ENCODE data around the gene TRMU. TPM values are rescaled to one million over a fixed set of nuclear protein-coding genes. Genes with fewer than 3 reads are reported as not detected.

Gene TRMU
- total RNA-seq, 1 donor from 2014 or later = 38.2 TPM

DNA sequence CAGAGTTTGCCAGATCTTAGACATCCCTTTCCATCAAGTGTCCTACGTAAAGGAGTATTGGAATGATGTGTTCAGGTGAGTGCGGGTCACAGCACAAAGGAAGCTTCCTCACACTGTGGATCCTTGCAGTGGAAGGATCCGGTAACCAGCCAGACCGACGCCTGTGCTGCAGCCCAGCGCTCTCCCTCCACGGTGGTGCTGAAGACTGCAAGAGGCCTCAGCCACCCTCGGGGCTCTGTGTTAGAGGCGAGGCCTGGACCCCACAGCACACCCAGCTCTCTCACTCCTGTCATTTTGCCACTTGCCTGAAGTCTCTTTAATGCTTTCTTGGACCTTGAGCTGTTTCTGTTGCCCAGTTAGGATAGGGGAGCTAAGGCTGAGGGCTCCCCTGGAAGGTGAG, 2.4 kb downstream of the TRMU start:
- no peak overlapping the region for H3K27ac Mint-ChIP-seq (ENCODE audit: unreplicated experiment)
- H3K4me1 Mint-ChIP-seq (ENCODE audit: unreplicated experiment) = peaks cover 14% of the 10 kb centered on the region
- H3K4me3 Mint-ChIP-seq (ENCODE audit: unreplicated experiment) = no peak overlapping the region
- no peak for DNase-seq (ENCODE audit: extremely low spot score, unreplicated experiment)
- H3K9me3 Mint-ChIP-seq (ENCODE audit: unreplicated experiment) = no peaks in the 10 kb centered on the region
- TF ChIP-seq CTCF (IDR thresholded peaks at IDR 0.05) = no peak
- no peaks in the 10 kb centered on the region for H3K27me3 Mint-ChIP-seq (ENCODE audit: unreplicated experiment)
- H3K36me3 Mint-ChIP-seq (ENCODE audit: unreplicated experiment) = peaks cover 27% of the 10 kb centered on the region

DNA sequence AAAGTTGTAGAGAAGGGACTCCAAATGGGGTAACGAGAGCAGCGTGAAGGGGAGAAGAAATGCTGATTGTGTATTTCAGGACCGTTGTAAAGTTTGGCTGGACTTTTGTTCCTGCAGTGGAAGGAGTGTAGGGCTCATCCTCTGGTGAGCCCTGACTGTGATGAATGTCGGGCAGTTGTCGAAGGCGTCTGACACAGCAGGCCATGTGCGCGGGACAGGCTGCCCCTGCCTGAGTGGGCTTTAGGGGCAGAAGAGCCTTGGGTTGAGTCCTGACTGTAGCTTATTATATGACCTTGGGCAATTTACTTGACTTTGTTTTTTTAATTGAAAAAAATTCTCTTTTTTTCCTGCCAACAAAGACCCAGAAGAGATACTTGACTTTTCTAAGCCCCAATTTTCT, 3.1 kb downstream of the TRMU start:
- H3K4me3 Mint-ChIP-seq (ENCODE audit: unreplicated experiment) = no peak overlapping the region
- no peaks in the 10 kb centered on the region for H3K9me3 Mint-ChIP-seq (ENCODE audit: unreplicated experiment)
- peaks cover 14% of the 10 kb centered on the region for H3K4me1 Mint-ChIP-seq (ENCODE audit: unreplicated experiment)
- H3K27me3 Mint-ChIP-seq (ENCODE audit: unreplicated experiment) = no peaks in the 10 kb centered on the region
- no peak for DNase-seq (ENCODE audit: extremely low spot score, unreplicated experiment)
- H3K27ac Mint-ChIP-seq (ENCODE audit: unreplicated experiment) = no peak overlapping the region
- TF ChIP-seq CTCF (IDR thresholded peaks at IDR 0.05) = no peak
- H3K36me3 Mint-ChIP-seq (ENCODE audit: unreplicated experiment) = peaks cover 31% of the 10 kb centered on the region

GRCh38 chr22:46339956-46340355, 4.4 kb downstream of the TRMU start:
- Mint-ChIP-seq H3K36me3 (ENCODE audit: unreplicated experiment) (peaks cover 37% of the 10 kb centered on the region), H3K27ac (ENCODE audit: unreplicated experiment) (no peak overlapping the region), H3K4me3 (ENCODE audit: unreplicated experiment) (no peak overlapping the region), H3K9me3 (ENCODE audit: unreplicated experiment) (no peaks in the 10 kb centered on the region), H3K27me3 (ENCODE audit: unreplicated experiment) (no peaks in the 10 kb centered on the region), H3K4me1 (ENCODE audit: unreplicated experiment) (peaks cover 11% of the 10 kb centered on the region)
- DNase-seq (ENCODE audit: extremely low spot score, unreplicated experiment) = no peak
- TF ChIP-seq CTCF (IDR thresholded peaks at IDR 0.05) = no peak

GRCh38 chr22:46340676-46341075, 5.2 kb downstream of the TRMU start:
- Mint-ChIP-seq H3K36me3 (ENCODE audit: unreplicated experiment) (peaks cover 39% of the 10 kb centered on the region), H3K27me3 (ENCODE audit: unreplicated experiment) (no peaks in the 10 kb centered on the region), H3K4me1 (ENCODE audit: unreplicated experiment) (peaks cover 9% of the 10 kb centered on the region), H3K4me3 (ENCODE audit: unreplicated experiment) (no peak overlapping the region), H3K9me3 (ENCODE audit: unreplicated experiment) (no peaks in the 10 kb centered on the region), H3K27ac (ENCODE audit: unreplicated experiment) (no peak overlapping the region)
- no peak for TF ChIP-seq CTCF (IDR thresholded peaks at IDR 0.05)
- DNase-seq (ENCODE audit: extremely low spot score, unreplicated experiment) = no peak

GRCh38 chr22:46346680-46347405, 11.3 kb downstream of the TRMU start:
- no peak overlapping the region for H3K27ac Mint-ChIP-seq (ENCODE audit: unreplicated experiment)
- no peaks in the 10 kb centered on the region for H3K9me3 Mint-ChIP-seq (ENCODE audit: unreplicated experiment)
- no peaks in the 10 kb centered on the region for H3K27me3 Mint-ChIP-seq (ENCODE audit: unreplicated experiment)
- no peak for DNase-seq (ENCODE audit: extremely low spot score, unreplicated experiment)
- H3K4me1 Mint-ChIP-seq (ENCODE audit: unreplicated experiment) = no peaks in the 10 kb centered on the region
- H3K36me3 Mint-ChIP-seq (ENCODE audit: unreplicated experiment) = peaks cover 43% of the 10 kb centered on the region
- H3K4me3 Mint-ChIP-seq (ENCODE audit: unreplicated experiment) = no peak overlapping the region
- no peak for TF ChIP-seq CTCF (IDR thresholded peaks at IDR 0.05)

All from osteocyte (in vitro differentiated cells).